GM12865 (cell line): ENCODE measurements around the gene ADGB.

Experiments used
- DNase-seq: peaks from one replicate; pipeline ENCODE4 v3.0.0; 2010; ENCODE audit warnings: low read depth
- H3K4me3 ChIP-seq: 2 replicates; pipeline ENCODE4 v1.5.1; 2011; ENCODE audit warnings: mild to moderate bottlenecking, low read depth, low read length, control low read depth
- TF ChIP-seq, protein P1 (sequence below): IDR thresholded peaks from 2 replicates; pipeline ENCODE4 v1.5.1; 2011; ENCODE audit warnings: low read length, control low read depth, low read depth, inconsistent platforms; ENCODE audit not compliant: insufficient read depth; ENCODE audit errors: missing control alignments

Gene ADGB

DNA sequence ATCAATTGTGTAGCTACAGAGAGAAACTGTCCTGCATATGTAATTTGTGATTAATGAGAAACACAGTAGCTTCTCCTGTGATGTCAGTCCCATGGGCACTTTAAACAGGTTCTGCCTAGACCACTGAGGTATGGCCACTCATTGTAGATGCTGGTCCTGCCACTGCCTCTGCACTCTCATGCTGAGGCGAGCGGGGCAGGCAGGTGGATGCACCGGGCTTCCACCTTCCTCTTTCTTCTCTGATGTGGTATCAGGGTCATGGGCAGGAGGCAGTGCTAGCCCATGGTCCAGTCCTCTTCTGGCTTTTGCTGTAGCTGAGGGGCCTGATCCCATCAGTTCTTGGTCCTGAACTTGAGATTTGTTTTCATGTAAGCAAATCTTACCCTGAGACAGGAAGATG is 58.7 kb downstream of the ADGB start:
- H3K4me3 ChIP-seq = no peak overlapping the region
- TF ChIP-seq, protein P1, sequence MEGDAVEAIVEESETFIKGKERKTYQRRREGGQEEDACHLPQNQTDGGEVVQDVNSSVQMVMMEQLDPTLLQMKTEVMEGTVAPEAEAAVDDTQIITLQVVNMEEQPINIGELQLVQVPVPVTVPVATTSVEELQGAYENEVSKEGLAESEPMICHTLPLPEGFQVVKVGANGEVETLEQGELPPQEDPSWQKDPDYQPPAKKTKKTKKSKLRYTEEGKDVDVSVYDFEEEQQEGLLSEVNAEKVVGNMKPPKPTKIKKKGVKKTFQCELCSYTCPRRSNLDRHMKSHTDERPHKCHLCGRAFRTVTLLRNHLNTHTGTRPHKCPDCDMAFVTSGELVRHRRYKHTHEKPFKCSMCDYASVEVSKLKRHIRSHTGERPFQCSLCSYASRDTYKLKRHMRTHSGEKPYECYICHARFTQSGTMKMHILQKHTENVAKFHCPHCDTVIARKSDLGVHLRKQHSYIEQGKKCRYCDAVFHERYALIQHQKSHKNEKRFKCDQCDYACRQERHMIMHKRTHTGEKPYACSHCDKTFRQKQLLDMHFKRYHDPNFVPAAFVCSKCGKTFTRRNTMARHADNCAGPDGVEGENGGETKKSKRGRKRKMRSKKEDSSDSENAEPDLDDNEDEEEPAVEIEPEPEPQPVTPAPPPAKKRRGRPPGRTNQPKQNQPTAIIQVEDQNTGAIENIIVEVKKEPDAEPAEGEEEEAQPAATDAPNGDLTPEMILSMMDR = no peak
- no peak for DNase-seq

DNA sequence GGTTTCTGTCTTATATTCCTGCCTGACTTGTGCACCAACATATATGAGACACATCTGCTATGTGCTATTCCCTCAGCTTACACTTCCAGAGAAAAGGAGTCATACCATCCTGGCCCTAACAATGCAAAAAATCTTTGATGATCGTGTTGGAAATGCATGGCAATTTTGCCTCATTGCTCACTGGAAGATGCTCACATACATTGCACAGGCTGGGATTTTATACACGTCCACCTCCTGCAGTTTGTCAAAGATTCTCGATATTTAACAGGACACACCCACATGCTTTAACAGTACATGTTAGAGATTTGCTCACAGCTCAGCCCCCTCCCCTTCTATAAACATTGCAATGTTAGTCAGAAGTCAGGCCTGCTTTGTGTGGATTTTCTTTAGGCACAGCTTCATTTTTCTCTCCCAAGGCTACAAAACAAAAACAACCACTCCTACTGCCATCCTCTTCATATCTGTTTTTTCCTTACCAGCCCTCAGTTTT is 66.1 kb downstream of the ADGB start:
- TF ChIP-seq, protein P1 = no peak
- H3K4me3 ChIP-seq = no peak overlapping the region
- DNase-seq = no peak

DNA sequence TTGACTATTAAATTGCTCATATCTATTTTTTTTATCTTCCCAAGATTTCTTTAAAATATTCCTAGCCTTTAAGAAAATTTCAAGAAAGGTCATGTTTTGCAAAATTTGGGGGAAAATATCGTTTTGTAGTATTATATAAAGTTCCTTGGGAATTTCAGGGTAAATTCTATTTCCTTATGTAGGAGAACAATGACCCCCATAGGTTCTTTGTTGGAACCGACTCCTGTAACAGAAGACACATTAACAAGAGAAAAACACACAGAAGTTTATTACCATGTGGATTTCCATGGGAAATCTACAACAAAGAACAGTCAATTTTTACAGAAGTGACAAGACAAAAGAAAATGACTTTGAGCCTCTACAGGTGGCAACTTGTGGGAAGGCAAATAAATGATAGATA is 68.1 kb downstream of the ADGB start:
- DNase-seq = no peak
- TF ChIP-seq, protein P1 = no peak
- no peak overlapping the region for H3K4me3 ChIP-seq

DNA sequence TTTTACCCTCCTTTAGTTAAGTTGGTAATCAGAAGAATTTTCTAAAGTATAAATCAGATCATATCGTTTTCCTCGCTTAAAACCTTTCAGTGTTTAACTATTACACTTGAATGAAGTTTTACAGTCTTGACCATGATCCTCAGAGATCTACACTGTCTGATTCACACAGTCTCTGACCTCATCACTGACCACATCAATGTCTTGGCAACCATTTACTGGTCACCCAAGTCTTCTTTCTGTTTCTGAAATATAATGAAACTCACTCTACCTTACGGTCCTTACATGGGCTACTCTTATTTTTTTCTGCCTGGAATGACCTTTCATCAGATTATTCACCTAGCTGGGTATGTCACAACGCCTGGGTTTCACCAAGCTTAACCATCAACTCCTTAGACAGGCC is 71.4 kb downstream of the ADGB start:
- H3K4me3 ChIP-seq = no peak overlapping the region
- DNase-seq = no peak
- TF ChIP-seq, protein P1 = no peak

DNA sequence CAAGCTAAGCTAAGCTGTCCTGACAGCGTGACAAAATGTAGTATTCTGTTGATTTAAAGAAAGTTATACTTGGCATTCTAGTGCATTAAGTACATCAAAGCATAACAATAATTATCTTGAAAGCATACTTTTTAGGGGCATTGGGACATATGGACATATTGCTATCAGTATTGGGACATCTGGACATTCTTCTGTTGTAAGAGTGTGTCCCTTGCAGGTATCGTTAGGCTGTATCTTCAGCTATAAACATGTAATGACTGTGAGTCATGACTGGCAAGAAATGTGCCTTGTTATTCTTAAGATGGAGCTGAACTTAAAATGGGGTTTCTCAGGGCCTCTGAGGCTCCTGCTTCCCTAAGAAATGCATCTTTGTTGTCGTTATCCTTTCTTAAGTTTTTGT is 74.3 kb downstream of the ADGB start:
- TF ChIP-seq, protein P1 = no peak
- no peak for DNase-seq
- H3K4me3 ChIP-seq = no peak overlapping the region

DNA sequence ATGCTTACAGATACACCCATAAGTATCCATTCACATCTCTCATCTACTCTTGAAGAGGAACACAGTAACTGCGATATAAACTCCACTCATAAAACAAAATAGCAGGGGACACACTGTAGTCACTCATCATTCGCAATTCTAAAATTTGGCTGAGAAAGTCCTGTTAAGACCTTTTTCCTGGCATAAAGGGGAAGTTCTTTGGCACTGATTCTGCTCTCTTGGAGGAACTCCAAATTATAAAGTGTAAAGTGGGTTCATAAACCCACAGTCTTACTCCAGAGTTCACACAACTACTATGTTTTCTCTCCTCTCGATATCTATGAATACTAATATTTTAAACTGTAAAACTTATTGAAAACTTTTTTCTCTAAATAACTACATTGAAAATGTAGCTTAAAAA is 80.6 kb downstream of the ADGB start:
- TF ChIP-seq, protein P1 = no peak
- H3K4me3 ChIP-seq = no peak overlapping the region
- DNase-seq = no peak

DNA sequence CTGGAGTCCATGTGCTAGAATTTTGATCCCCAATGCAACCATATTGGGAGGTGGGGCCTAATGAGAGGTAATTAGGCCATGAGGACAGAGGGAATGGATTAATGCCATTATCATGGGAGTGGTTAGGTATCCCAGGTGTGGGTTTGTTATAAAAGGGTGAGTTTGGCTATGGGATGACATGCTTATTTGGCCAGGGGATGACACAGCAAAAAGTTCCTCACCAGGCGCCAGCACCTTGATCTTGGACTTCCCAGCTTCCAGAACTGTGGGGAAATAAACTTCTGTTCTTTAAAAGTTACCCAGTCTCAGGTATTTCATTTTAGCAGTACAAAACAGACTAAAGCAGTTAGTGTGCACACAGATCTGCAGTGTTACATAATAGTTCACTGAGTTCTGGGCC is 84.1 kb downstream of the ADGB start:
- DNase-seq = no peak
- H3K4me3 ChIP-seq = no peak overlapping the region
- TF ChIP-seq, protein P1 = no peak
